ENCODE data around the gene ALDH5A1. TPM values are rescaled to one million over a fixed set of nuclear protein-coding genes. Genes with fewer than 3 reads are reported as not detected.
"Not testable (repeated sequence)": the region's sequence is repeated elsewhere in the genome, so short reads cannot be mapped to it uniquely, and the experiment has no call there.

ALDH5A1 gene
- total and polyA plus RNA-seq, 2 donors (not counting 1 experiment from before 2014, with no cell fraction given) = 5.7 to 26.3 TPM

- DNase-seq = no peak
- Histone ChIP-seq H2AFZ (ENCODE audit: insufficient read depth, low read depth, low read length, poor library complexity, severe bottlenecking) (no peak overlapping the region), H3K27me3 (replicated peaks in 1 of 4; ENCODE audit: control extremely low read depth in 1 of 4, control insufficient read depth in 3 of 4, insufficient read depth in 4 of 4, low read length in 3 of 4) (no peaks in the 10 kb centered on the region), H3K9ac (ENCODE audit: low read length) (no peak overlapping the region), H3K79me2 (ENCODE audit: control insufficient read depth, insufficient read depth, low read length) (no peaks in the 10 kb centered on the region), H3K36me3 (replicated peaks in 1 of 2; ENCODE audit: control extremely low read depth in 1 of 2, control insufficient read depth in 1 of 2, extremely low read depth in 1 of 2, insufficient read depth in 2 of 2, low read length in 1 of 2) (peaks cover 14 to 31% of the 10 kb centered on the region in 2 experiments), H3K4me3 (ENCODE audit: control extremely low read depth in 1 of 5, extremely low read depth in 1 of 5, insufficient read depth in 1 of 5, low read depth in 2 of 5, low read length in 4 of 5) (no peak overlapping the region), H3K9me3 (ENCODE audit: control extremely low read depth in 1 of 3, control insufficient read depth in 2 of 3, insufficient read depth in 1 of 3, low read length in 2 of 3) (peaks cover 0 to 2% (median 0%) of the 10 kb centered on the region in 3 donors), H3K4me1 (ENCODE audit: control insufficient read depth in 2 of 2, insufficient read depth in 2 of 2, low read length in 2 of 2) (no peaks in the 10 kb centered on the region), H3K27ac (ENCODE audit: low read length in 2 of 2) (no peak overlapping the region), H4K20me1 (ENCODE audit: control insufficient read depth, insufficient read depth, low read length, poor library complexity, severe bottlenecking) (no peaks in the 10 kb centered on the region), H3K4me2 (replicated peaks; ENCODE audit: low read depth, low read length, poor library complexity, severe bottlenecking) (no peak overlapping the region)
- ChIA-PET CTCF (no interaction called here), POLR2A (no interaction called here)
- intact Hi-C loops (cut with micrococcal nuclease) = no loop called here
- no peak for TF ChIP-seq EZH2 (IDR thresholded peaks at IDR 0.05; ENCODE audit: borderline replicate concordance, insufficient read depth, low read depth, low read length, poor library complexity, severe bottlenecking)
- TF ChIP-seq CTCF (IDR thresholded peaks at IDR 0.05) = no peak
- WGBS (ENCODE audit: insufficient coverage) = no CpG with 5 or more reads among the region's 3 CpGs
- Mint-ChIP-seq H3K4me1 (peaks cover 3% of the 10 kb centered on the region), H3K4me3 (no peak overlapping the region), H3K27me3 (no peaks in the 10 kb centered on the region), H3K9me3 (ENCODE audit: insufficient read depth) (no peaks in the 10 kb centered on the region), H3K27ac (no peak overlapping the region)
- no peak for ATAC-seq (ENCODE audit: low read depth)
These were observed 12.2 kb downstream of the ALDH5A1 start for GRCh38 chr6:24506814-24507520.

- H3K9ac ChIP-seq (ENCODE audit: low read length); H3K4me3 ChIP-seq (ENCODE audit: control extremely low read depth in 1 of 5, extremely low read depth in 1 of 5, insufficient read depth in 1 of 5, low read depth in 2 of 5, low read length in 4 of 5); H3K9me3 Mint-ChIP-seq (ENCODE audit: insufficient read depth); H4K20me1 ChIP-seq (ENCODE audit: control insufficient read depth, insufficient read depth, low read length, poor library complexity, severe bottlenecking); H3K27ac Mint-ChIP-seq; H3K4me1 ChIP-seq (ENCODE audit: control insufficient read depth in 2 of 2, insufficient read depth in 2 of 2, low read length in 2 of 2); H3K79me2 ChIP-seq (ENCODE audit: control insufficient read depth, insufficient read depth, low read length); intact Hi-C loops (cut with micrococcal nuclease); ATAC-seq (ENCODE audit: low read depth); H3K4me3 Mint-ChIP-seq; H3K27me3 ChIP-seq (replicated peaks in 1 of 4; ENCODE audit: control extremely low read depth in 1 of 4, control insufficient read depth in 3 of 4, insufficient read depth in 4 of 4, low read length in 3 of 4); H2AFZ ChIP-seq (ENCODE audit: insufficient read depth, low read depth, low read length, poor library complexity, severe bottlenecking); DNase-seq; H3K27me3 Mint-ChIP-seq; H3K4me2 ChIP-seq (replicated peaks; ENCODE audit: low read depth, low read length, poor library complexity, severe bottlenecking); H3K27ac ChIP-seq (ENCODE audit: low read length in 2 of 2); POLR2A ChIA-PET; H3K9me3 ChIP-seq (ENCODE audit: control extremely low read depth in 1 of 3, control insufficient read depth in 2 of 3, insufficient read depth in 1 of 3, low read length in 2 of 3); H3K4me1 Mint-ChIP-seq: not testable (repeated sequence)
- WGBS (ENCODE audit: insufficient coverage) = 96% methylated on average over 5 of the region's 6 CpGs
- CTCF ChIA-PET = interaction anchor here (1.5 to 4.0 kb wide), 3 partner anchors 10 to 69 kb away, joined by 4 to 16 read pairs (median 14); partner anchors contain the start of gene ALDH5A1
- peaks cover 4 to 23% of the 10 kb centered on the region in 2 experiments for H3K36me3 ChIP-seq (replicated peaks in 1 of 2; ENCODE audit: control extremely low read depth in 1 of 2, control insufficient read depth in 1 of 2, extremely low read depth in 1 of 2, insufficient read depth in 2 of 2, low read length in 1 of 2)
These were observed 17.2 kb downstream of the ALDH5A1 start for GRCh38 chr6:24511976-24512375.

Measured in B cell (primary cell).